Pancreas (tissue), 10 donors: Measurements from ENCODE around the gene MYO9A. TPM values are rescaled to one million over a fixed set of nuclear protein-coding genes. Genes with fewer than 3 reads are reported as not detected.

Experiments
- ATAC-seq, 4 donors: fragments of 200-7000 bp; cut with Tn5 transposase; one replicate each; pipeline versions ENCODE4 v1.8.0 to v1.9.1; 2020; ENCODE audit warnings: mild to moderate bottlenecking in 4 of 4, moderate library complexity in 4 of 4
- DNase-seq, 6 donors: peaks; one replicate each; pipeline ENCODE4 v3.0.0-alpha.2; 2020
- FAIRE-seq: peaks from 2 replicates; lab custom pipeline; 2012; peaks lifted over from hg19 to GRCh38; lab: Jason Lieb, UNC
- H3K27ac ChIP-seq, 4 donors: fragments of 200-600 bp; sonication (generic); 1 replicate in 3 of 4; 2 replicates in 1 of 4; pipeline versions ENCODE4 v1.5.0 to v1.8.0; 2020
- H3K27me3 ChIP-seq, 4 donors: fragments of 200-600 bp; one replicate each; pipeline ENCODE4 v1.8.0; 2021
- H3K36me3 ChIP-seq, 3 donors: fragments of 200-600 bp; sonication (generic) in 1 of 3; one replicate each; pipeline versions ENCODE4 v1.5.0 to v1.8.0; 2020 to 2021
- H3K4me1 ChIP-seq, 3 donors: fragments of 200-600 bp; one replicate each; pipeline ENCODE4 v1.8.0; 2021
- H3K4me3 ChIP-seq, 4 donors: fragments of 200-600 bp; sonication (generic) in 2 of 4; one replicate each; pipeline versions ENCODE4 v1.5.0 to v1.8.0; 2020 to 2021
- H3K9me3 ChIP-seq, 4 donors: fragments of 200-600 bp; one replicate each; pipeline ENCODE4 v1.8.0; 2021
- WGBS, 2 donors: extraction: QIAGEN DNeasy Blood & Tissue Kit; methylation state at CpG; one replicate each; pipeline ENCODE4 v1.1.7; 2013; 5-methylcytosine and 5-hydroxymethylcytosine counted together
- intact Hi-C, 3 donors: fragments of 100-400 bp; cut with DNase I; formaldehyde crosslinking; loops; one replicate each; pipeline versions ENCODE4 v1.11.1 to v1.14.2; 2022
- polyA plus RNA-seq, 2 donors: library from polyadenylated mRNA; stranded (reverse); fragments of 200-250 nt; gene quantifications; one replicate each; pipeline ENCODE4 v1.2.3, GENCODE V29; 2013
- total RNA-seq, 6 donors: library from RNA; stranded (reverse); fragmentation: NEBNext Ultra II Directional in 4 of 6; extraction: Animal tissue kit (Norgen Biotek cat#: 25700) in 4 of 6; gene quantifications; one replicate each; pipeline versions ENCODE4 v1.2.1 to v1.2.4, GENCODE V29; 2021 to 2023
- TF ChIP-seq, protein P1 (sequence below), 4 donors: fragments of 200-600 bp; sonication (generic) in 3 of 4; IDR thresholded peaks; one replicate each; pipeline versions ENCODE4 v1.5.0 to v1.8.0; 2021; ENCODE audit warnings: antibody characterized with exemption in 4 of 4
- donor health status: healthy with polysubstance abuse.
- donor health status: DM: no; HTN: no; CAD: no; lungs with moderate emphysema.
- donor health status: DM: no; HTN: no; CAD: no.
- donor health status: control.
- donor health status: control.
- donor health status: Bipolar disorder and iron deficiency.
- donor health status: DM: yes; HTN: yes; CAD: no.
- donor health status: DM: no; HTN: no; CAD: no.
- donor health status: DM: no; HTN: no; CAD: no.
- donor health status: DM: yes; HTN: yes; CAD: no.

MYO9A gene
- total and polyA plus RNA-seq, 8 donors, result 1.2 to 21.0 (median 7.8) TPM

DNA sequence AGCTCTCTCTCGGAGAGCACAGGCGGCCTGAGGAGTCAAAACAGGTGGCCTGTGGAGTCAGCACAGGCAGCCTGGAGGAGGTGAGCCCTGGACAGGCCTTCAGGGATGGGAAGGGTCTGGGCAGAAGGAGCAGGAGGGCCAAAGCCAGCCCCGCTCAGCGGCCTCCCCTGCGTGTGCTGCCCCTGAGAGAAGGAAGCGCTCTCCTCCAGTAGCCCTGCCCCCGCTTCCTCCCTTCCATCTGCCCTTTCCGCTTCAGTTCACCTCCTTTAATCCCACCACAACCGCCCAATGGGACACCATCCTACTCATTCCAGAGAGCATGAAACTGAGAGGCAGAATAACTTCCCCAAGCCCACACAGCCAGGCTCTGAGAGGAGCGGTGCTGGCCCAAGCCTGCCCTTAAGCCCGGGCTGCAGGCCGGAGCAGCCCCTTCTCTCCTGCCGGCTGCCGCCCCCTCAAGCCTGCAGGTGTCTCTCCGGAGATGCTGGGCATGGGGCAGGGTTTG lies 310.8 kb downstream of the MYO9A start:
- H3K4me1 ChIP-seq, result no peaks in the 10 kb centered on the region
- H3K27me3 ChIP-seq, result no peaks in the 10 kb centered on the region
- no peak for FAIRE-seq
- no peak overlapping the region for H3K4me3 ChIP-seq
- intact Hi-C loops, result loop anchor here in 1 of 3 donors (10.0 kb wide), 1 partner anchor 352 kb away; no protein-coding TSS in a partner anchor
- no peak for ATAC-seq
- no peaks in the 10 kb centered on the region for H3K36me3 ChIP-seq
- no peak for DNase-seq
- WGBS, 2 donors, result 79 to 86% methylated on average over 15 of the region's 15 CpGs
- H3K9me3 ChIP-seq, result no peaks in the 10 kb centered on the region
- H3K27ac ChIP-seq, result no peak overlapping the region
- TF ChIP-seq, protein P1, sequence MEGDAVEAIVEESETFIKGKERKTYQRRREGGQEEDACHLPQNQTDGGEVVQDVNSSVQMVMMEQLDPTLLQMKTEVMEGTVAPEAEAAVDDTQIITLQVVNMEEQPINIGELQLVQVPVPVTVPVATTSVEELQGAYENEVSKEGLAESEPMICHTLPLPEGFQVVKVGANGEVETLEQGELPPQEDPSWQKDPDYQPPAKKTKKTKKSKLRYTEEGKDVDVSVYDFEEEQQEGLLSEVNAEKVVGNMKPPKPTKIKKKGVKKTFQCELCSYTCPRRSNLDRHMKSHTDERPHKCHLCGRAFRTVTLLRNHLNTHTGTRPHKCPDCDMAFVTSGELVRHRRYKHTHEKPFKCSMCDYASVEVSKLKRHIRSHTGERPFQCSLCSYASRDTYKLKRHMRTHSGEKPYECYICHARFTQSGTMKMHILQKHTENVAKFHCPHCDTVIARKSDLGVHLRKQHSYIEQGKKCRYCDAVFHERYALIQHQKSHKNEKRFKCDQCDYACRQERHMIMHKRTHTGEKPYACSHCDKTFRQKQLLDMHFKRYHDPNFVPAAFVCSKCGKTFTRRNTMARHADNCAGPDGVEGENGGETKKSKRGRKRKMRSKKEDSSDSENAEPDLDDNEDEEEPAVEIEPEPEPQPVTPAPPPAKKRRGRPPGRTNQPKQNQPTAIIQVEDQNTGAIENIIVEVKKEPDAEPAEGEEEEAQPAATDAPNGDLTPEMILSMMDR (IDR thresholded peaks at IDR 0.05), result no peak

DNA sequence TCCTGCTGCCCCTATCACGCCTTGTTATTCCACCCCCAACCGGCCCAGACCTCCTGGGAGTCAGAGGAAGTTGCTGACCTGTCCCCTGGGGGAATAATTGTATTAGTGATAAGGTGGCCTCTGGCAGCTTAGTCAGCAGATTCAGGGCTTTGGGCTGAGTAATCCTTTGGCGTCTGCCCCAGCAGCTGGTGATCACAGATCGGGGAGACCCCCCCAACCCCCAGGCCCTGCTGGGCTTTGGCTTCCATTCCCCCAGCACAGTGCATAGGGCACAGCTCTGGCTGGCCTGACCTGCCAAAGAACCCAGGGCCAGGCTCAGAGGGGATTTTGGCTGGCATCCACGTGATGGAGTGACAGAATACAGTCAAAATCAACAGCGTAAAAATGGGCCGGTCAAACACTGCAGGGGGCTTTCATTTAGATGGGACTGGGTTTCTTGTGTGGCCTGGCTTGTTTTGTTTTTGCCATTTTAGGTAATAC lies 311.5 kb downstream of the MYO9A start:
- TF ChIP-seq, protein P1 (IDR thresholded peaks at IDR 0.05), result no peak
- Histone ChIP-seq H3K9me3 (no peaks in the 10 kb centered on the region), H3K27ac (no peak overlapping the region), H3K27me3 (no peaks in the 10 kb centered on the region), H3K4me1 (no peaks in the 10 kb centered on the region), H3K4me3 (no peak overlapping the region), H3K36me3 (no peaks in the 10 kb centered on the region)
- FAIRE-seq, result no peak
- 26 to 29% methylated on average over 7 of the region's 7 CpGs for WGBS, 2 donors
- intact Hi-C loops, result loop anchor here in 1 of 3 donors (10.0 kb wide), 1 partner anchor 352 kb away; no protein-coding TSS in a partner anchor
- ATAC-seq, result peak in 3 of 4 donors; percentile 11 to 46 (median 29)
- DNase-seq, result no peak

GRCh38 chr15:71804695-71805470 lies 313.1 kb downstream of the MYO9A start:
- Histone ChIP-seq H3K36me3 (no peaks in the 10 kb centered on the region), H3K27me3 (no peaks in the 10 kb centered on the region), H3K27ac (peak overlapping the region in 2 of 4 donors; percentile 0 to 50), H3K4me3 (no peak overlapping the region), H3K9me3 (no peaks in the 10 kb centered on the region), H3K4me1 (no peaks in the 10 kb centered on the region)
- TF ChIP-seq, protein P1 (IDR thresholded peaks at IDR 0.05), result no peak
- 45 to 47% methylated on average over 6 of the region's 6 CpGs for WGBS, 2 donors
- peak in 2 of 4 donors; percentile 43 to 45 for ATAC-seq
- no peak for FAIRE-seq
- peak in 1 of 6 donors; percentile 31 for DNase-seq
- intact Hi-C loops, result loop anchor here in 2 of 3 donors (5.0 to 10.0 kb wide), 2 partner anchors 63 to 350 kb away; no protein-coding TSS in a partner anchor

DNA sequence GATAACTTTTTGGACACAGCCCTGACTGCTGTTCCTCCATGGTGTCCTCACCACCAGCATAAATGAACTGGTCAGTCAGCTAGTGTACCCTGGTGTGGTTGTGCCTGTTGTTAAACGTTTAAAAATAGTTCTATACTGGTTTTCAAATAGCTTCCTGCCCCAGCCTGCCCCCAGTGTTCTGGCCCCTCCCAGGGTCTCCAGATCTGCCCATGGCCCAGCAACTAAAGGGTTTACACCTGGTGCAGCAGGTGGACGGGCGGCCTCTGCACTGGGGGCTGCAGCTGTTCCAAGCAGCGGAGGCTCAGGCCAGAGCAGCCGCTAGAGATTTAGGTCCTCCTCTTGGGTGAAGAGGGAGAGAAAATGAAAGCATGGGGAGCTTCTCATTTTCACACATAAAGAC lies 313.7 kb downstream of the MYO9A start:
- Histone ChIP-seq H3K4me3 (no peak overlapping the region), H3K4me1 (no peaks in the 10 kb centered on the region), H3K27ac (peak overlapping the region in 2 of 4 donors; percentile 4 to 50), H3K36me3 (no peaks in the 10 kb centered on the region), H3K27me3 (no peaks in the 10 kb centered on the region), H3K9me3 (no peaks in the 10 kb centered on the region)
- intact Hi-C loops, result loop anchor here in 2 of 3 donors (5.0 to 10.0 kb wide), 2 partner anchors 62 to 349 kb away; no protein-coding TSS in a partner anchor
- ATAC-seq, result no peak
- DNase-seq, result peak in 1 of 6 donors; percentile 52
- no peak for FAIRE-seq
- TF ChIP-seq, protein P1 (IDR thresholded peaks at IDR 0.05), result no peak
- 30 to 36% methylated on average over 5 of the region's 5 CpGs for WGBS, 2 donors
